GM21515 (cell line): ENCODE measurements around the gene OSBPL7.

Experiments used
- ATAC-seq: cut with Tn5 transposase; IDR thresholded peaks from one replicate; pipeline ENCODE4 v1.9.1; 2021; ENCODE audit not compliant: unreplicated experiment

The OSBPL7 gene

GRCh38 chr17:47808036-47808829 lies 13.4 kb downstream of the OSBPL7 start:
- no peak for ATAC-seq

GRCh38 chr17:47807421-47807820 lies 14.2 kb downstream of the OSBPL7 start:
- no peak for ATAC-seq

GRCh38 chr17:47806913-47807255 lies 14.7 kb downstream of the OSBPL7 start:
- no peak for ATAC-seq

GRCh38 chr17:47806026-47806912 lies 15.3 kb downstream of the OSBPL7 start:
- no peak for ATAC-seq

- ATAC-seq, result no peak
Observed at GRCh38 chr17:47804461-47804860, 17.1 kb downstream of the OSBPL7 start.

GRCh38 chr17:47803751-47804150 lies 17.8 kb downstream of the OSBPL7 start:
- ATAC-seq, result no peak

- ATAC-seq, result no peak
Observed at GRCh38 chr17:47803201-47803600, 18.4 kb downstream of the OSBPL7 start.

GRCh38 chr17:47802341-47803022 lies 19.1 kb downstream of the OSBPL7 start:
- ATAC-seq, result no peak

- ATAC-seq, result no peak
Observed at GRCh38 chr17:47801906-47802305, 19.7 kb downstream of the OSBPL7 start.

- no peak for ATAC-seq
Observed at GRCh38 chr17:47801176-47801765, 20.3 kb downstream of the OSBPL7 start.

- ATAC-seq, result no peak
Observed at GRCh38 chr17:47800686-47801085, 20.9 kb downstream of the OSBPL7 start.

GRCh38 chr17:47797797-47798196 lies 23.8 kb downstream of the OSBPL7 start:
- no peak for ATAC-seq

- no peak for ATAC-seq
Observed at GRCh38 chr17:47792979-47793378, 28.6 kb downstream of the OSBPL7 start.

- no peak for ATAC-seq
Observed at GRCh38 chr17:47792457-47792856, 29.1 kb downstream of the OSBPL7 start.

- ATAC-seq, result no peak
Observed at GRCh38 chr17:47791025-47791424, 30.6 kb downstream of the OSBPL7 start.

- ATAC-seq, result no peak
Observed at GRCh38 chr17:47789611-47790561, 31.7 kb downstream of the OSBPL7 start.

- ATAC-seq, result no peak
Observed at GRCh38 chr17:47785538-47786123, 36.0 kb downstream of the OSBPL7 start.

- no peak for ATAC-seq
Observed at GRCh38 chr17:47781397-47781796, 40.2 kb downstream of the OSBPL7 start.

GRCh38 chr17:47778184-47778635 lies 43.4 kb downstream of the OSBPL7 start:
- no peak for ATAC-seq
